Gastrocnemius medialis (tissue), 4 donors: ENCODE data around the gene MRC2.

Experiments used
- POLR2A ChIP-seq, 2 donors: fragments of 450-650 bp; IDR thresholded peaks; one replicate each; pipeline ENCODE4 v1.6.1; 2017; ENCODE audit warnings: antibody characterized with exemption in 2 of 2, mild to moderate bottlenecking in 2 of 2, moderate library complexity in 2 of 2
- TF ChIP-seq, protein P1 (sequence below), 5 experiments: fragments of 450-650 bp in 3 of 5; fragments of 200-600 bp in 2 of 5; sonication (generic) in 2 of 5; IDR thresholded peaks in 4 of 5; conservative IDR thresholded peaks in 1 of 5; 1 replicate in 4 of 5; 2 replicates in 1 of 5; pipeline ENCODE4 v1.5.1; 2016 to 2019; ENCODE audit warnings: antibody characterized with exemption in 5 of 5, mild to moderate bottlenecking in 3 of 5, moderate library complexity in 3 of 5

GRCh38 chr17:62674841-62675240 lies 47.4 kb downstream of the MRC2 start:
- TF ChIP-seq, protein P1, sequence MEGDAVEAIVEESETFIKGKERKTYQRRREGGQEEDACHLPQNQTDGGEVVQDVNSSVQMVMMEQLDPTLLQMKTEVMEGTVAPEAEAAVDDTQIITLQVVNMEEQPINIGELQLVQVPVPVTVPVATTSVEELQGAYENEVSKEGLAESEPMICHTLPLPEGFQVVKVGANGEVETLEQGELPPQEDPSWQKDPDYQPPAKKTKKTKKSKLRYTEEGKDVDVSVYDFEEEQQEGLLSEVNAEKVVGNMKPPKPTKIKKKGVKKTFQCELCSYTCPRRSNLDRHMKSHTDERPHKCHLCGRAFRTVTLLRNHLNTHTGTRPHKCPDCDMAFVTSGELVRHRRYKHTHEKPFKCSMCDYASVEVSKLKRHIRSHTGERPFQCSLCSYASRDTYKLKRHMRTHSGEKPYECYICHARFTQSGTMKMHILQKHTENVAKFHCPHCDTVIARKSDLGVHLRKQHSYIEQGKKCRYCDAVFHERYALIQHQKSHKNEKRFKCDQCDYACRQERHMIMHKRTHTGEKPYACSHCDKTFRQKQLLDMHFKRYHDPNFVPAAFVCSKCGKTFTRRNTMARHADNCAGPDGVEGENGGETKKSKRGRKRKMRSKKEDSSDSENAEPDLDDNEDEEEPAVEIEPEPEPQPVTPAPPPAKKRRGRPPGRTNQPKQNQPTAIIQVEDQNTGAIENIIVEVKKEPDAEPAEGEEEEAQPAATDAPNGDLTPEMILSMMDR (IDR thresholded peaks at IDR 0.05 in 4 of 5, conservative IDR thresholded peaks at IDR 0.05 in 1 of 5): no peak
- TF ChIP-seq POLR2A (IDR thresholded peaks at IDR 0.05): no peak
